Stimulated activated CD8-positive, alpha-beta memory T cell treated with anti-CD3 and anti-CD28 coated beads, Interleukin-7, amount 100 ng/mL, for 24 hours (primary cell): ENCODE measurements around the gene CRTC2.
"Not testable (repeated sequence)": the region's sequence is repeated elsewhere in the genome, so short reads cannot be mapped to it uniquely, and the experiment has no call there.

Source experiments
- DNase-seq: peaks from one replicate; pipeline ENCODE4 v3.0.0-alpha.2; 2020; ENCODE audit warnings: low read depth

The CRTC2 gene

DNA sequence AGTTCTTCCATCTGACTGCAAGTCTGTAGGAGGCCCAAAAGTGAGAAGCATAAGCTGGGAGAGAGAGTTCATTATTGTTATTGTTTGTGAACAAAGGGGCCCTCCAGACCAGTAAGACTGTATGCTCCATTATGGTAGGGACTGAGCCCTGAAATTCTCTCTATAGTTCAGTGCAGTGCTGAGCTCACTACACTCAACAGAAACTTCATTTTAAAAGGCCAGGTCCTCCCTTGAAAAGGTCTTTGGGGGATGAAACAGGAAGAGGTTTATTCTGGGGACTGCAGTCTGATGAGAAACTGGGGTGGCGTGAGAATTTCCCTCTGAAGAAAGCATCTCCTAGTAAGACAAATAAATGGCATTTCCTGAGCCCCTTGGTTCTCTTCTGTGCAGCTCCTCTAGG is 30.2 kb downstream of the CRTC2 start:
- DNase-seq: no peak

DNA sequence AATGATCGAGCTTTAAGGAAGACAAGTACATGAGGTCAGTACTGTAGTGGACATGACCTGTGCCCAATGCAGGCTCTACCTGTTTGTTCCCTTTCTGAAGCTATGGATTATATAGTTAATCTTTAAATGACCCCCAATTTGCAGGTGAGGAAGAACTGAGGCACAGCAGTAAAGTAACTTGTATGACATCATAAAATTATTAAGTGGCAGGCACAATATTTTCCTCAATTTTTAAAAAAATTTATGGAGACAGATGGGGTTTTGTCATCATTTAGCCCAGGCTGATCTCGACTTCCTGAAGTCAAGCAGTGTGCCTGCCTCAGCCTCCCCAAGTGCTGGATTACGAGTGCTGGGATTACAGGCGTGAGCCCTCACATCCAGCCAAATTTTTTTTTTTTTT is 32.0 kb downstream of the CRTC2 start:
- DNase-seq: no peak

DNA sequence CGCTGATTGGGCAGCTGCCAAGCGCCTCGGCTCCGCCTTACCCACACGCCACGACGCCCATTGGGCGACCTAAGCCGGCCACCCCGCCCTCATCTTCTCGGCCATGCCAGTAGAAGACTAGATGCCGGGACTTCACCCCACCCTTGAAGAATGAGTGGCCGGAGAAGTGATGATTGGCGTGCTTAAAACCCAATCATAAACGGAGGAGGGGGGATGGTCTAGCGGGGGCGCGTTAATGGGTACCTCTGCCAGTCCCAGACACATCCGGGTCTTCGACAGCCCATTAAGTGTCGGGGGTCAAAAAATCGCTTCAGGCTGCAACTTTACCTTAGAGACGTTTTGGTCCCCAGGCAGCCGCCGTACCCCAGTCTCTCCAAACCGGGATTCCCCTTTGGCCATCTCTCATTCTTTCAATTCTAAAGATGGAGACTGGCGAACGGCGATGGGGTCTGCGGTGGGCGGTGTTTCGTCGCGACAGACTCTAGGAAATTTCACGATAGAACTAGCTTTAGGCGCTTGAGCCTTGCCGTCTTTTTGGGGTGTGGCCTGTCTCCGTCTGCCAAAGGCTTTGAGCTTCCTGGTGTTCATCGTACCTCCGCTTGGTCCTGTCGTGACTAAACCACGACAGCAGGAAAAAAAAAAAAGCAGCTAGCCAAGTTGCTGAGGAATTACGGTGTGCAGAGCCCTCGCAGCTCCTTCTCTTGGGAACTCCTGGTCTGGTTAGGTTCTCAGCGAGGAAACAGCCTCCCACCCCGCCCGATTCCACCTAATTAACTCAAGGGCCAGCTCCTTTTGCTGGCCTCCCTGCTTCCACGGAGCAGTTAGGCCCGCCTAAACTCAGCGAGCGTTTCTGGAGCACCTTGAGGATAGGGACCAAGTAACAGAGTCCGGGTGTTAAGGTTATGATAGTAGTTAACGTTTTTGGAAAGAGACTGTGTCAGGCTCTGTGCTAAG is 35.2 kb downstream of the CRTC2 start, which contains the start of gene GATAD2B:
Gene GATAD2B, minus strand, starts transcription at position 1 of the 954 bp plus-strand sequence. CDS start 94,625 bp downstream, outside the sequence.
- DNase-seq: peak; percentile 95

DNA sequence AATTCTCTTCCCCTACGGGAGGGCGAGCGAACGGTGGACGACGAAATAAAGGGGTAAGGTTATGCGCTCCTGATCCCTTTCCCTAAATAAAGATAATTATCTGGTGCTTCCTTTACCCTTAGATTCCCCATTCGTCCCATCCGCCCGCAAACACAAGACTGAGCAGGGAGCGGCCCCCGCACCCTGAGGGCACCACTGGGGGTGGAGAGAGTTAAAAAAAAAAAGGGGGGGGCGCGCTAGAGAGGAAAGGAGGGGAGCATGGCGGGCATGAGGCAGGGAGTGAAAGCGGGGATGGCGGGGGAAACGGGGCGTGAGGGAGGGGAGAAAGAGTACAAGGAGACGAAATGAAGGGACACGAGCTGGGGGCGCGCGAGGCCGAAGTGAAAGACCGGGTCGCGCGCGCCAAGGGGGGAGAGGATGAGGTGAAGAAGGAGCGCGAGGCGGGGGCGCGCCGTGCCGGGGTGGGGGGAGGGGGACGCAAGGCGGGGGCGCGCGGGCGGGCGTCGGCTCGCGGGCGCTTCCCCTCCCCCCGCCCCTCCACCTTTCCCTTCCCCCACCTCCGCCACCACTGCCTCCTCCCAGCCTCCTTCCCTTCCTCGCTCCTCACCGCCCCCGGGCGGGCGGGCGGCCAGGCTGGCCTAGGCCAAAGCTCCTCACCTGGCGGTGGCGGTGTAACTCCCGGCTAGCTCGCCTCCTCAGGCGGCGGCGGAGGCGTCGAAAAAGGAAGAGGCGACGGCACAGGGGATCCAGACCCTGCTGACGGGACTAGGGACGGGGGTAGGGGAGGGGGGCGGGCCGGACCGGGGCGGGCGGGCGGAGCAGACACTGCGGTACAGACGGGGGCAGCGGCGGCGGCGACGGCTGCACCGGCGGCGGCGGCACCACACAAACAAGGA is 36.1 kb downstream of the CRTC2 start:
- DNase-seq: peak; percentile 25

DNA sequence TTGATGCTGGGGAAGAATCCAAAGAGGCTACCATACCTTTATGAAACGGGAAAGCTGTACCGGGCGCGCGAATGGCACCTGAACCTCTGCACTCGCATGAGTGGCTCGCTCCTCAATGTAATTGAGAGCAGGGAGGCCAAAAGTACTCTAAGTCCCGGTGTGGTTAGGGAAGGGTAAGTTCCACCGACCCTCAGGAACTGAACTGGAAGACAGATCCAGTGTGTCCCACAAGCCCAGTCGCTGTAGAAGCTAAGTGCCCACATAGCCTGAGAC is 36.7 kb downstream of the CRTC2 start:
- DNase-seq: no peak

DNA sequence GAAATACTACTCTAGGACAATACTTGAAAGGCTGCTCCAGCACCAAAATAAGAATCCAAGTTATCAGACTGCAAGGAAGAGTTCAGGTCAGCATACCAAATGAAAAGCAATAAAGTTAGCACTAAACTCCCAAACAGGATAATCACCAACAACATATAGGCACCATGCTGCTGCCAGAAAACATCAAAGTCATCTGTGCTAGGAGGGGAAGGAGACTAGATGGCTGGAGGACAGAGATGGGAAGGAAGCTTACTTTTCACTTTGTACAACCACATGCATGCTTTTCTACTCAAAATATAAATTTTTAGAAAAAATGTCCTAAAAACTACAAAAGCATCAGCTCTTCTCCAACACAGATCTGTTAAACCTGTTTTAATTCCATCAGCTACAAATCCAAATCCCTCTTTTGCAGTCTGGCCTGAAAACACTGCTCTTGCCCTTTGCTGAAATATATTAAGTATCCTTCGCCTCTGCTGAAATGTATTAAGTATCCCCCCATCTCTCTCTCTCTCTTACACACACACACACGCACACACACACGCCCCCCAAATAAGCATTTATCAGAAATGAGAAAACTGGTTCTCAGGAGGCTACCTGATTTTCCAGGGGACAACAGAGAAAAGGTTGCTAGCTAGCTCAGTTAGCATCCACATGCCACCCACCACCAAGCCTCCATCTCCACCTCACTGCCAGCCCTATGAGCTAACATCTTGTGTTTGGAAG is 37.2 kb downstream of the CRTC2 start:
- no peak for DNase-seq

DNA sequence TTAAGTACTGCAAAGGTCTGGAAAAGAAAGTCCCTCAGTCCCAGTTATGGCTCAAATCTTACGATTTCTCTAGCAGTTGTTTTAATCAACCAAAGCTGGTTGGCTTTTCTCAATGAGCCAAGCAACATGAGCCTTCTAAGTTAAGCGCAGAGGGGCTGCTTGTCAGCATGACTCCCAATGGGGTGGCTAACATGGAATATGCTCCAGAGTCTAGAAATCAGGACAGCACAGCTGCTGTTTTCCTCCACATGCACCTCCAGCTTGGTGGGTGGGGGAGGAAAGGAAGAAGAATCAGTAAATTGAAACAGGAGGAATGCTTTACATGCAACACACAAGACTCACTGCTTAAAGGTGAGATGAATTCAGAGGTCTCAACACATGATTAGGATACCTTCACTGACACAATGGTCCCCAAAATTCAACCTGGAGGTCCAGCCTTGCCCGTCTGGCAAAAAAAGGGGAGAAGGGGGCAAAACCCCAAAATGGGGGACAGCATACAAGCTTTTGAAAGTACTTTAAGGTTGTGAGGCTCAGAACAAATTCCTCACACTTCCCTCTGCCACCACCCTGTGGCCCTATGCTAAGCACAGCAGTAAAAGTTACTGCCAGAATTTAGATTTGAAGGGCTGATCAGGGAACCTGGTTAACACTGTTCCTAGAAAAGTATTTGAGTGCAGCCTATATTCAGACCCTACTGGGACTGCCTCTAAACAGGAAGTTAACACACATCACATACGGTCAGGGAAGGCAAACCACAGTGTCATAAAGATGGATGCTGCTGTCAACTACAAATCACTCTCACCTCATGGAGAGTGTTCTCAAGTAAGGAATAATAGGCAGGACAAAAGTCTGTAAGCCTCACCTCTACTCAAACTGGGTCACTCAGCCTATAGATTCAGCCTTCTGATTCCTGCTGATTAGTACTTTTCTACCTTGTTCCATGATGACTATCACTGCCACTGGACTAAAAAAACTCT is 38.2 kb downstream of the CRTC2 start:
- no peak for DNase-seq

DNA sequence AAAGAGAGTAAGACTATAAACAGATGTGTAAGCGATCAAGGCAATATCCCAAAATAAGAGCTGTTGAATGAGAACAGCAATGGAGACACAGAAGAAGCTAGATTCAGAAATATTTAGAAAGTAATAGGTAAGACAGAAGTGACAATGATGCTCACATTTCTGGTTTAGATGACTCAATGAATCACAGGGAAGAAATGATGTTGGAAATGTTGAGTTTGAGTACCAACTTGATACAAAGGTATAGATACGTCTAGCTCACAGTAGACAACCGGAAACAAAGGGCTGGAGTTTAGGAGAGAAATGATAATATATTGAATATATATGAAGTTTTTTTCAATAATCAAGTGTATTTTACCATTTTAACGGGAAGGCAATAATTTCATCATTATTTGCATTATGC is 42.1 kb downstream of the CRTC2 start:
- no peak for DNase-seq

DNA sequence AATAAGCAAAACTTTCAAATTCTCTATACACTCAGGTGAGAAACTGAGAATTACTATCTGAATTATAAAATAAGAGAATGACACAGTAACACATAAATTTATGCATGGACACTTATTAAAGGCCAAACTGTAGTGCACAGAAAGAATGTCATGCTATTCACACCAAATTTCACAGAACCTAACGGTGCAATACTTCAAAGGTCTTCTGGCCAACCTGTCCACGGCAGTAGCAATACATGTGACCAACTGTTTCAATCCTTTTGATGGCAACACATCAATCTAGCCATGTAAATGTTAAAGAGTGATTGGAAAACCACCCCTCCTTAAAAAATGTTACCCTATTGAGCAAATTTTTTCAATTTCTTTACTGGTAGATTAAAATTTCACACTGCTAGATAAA is 46.1 kb downstream of the CRTC2 start:
- no peak for DNase-seq

DNA sequence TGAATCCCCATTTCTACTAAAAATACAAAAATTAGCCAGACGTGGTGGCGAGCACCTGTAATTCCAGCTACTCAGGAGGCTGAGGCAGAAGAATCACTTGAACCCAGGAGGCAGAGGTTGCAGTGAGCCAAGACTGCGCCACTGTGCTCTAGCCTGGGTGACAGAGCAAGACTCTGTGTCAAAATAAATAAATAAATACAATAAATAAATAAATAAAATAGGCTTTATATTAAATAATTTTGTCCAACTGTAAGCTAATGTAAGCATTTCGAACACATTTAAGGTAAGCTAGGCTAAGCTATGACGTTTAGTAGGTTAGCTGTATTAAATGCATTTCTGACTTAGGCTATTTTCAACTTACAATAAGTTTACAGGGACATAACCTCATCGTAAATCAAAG is 47.9 kb downstream of the CRTC2 start:
- DNase-seq: not testable (repeated sequence)

DNA sequence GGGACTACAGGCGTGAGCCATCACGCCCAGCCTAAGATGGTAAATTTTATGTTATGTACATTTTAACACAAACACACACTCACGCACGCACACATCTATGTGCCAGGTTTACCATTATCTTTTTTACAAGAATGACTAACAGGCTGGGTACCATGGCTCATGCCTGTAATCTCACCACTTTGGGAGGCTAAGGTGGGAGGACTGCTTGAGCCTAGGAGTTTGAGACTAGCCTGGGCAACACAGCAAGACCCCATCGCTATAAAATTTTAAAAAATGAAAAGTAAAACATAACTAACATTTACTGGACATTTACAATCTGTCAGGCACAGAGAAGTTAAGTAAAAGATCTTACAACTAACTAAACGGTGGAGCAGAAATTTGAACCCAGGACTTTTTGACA is 50.3 kb downstream of the CRTC2 start:
- DNase-seq: no peak

DNA sequence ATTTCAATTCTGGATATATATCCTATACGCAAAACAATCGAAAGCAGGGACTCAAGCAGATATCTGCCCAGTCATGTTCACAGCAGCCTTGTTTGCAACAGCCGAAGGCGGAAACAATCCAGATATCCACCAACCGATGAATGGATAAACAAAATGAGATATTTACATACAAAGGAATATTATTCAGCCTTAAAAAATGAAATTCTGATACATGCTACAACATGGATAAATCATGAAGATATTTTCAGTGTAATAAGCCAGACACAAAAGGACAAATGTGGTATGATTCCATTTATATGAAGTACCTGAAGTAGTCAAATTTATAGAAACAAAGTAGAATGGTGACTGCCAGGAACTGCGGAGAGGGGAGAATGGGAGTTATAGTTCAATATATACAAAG is 51.3 kb downstream of the CRTC2 start:
- DNase-seq: no peak

DNA sequence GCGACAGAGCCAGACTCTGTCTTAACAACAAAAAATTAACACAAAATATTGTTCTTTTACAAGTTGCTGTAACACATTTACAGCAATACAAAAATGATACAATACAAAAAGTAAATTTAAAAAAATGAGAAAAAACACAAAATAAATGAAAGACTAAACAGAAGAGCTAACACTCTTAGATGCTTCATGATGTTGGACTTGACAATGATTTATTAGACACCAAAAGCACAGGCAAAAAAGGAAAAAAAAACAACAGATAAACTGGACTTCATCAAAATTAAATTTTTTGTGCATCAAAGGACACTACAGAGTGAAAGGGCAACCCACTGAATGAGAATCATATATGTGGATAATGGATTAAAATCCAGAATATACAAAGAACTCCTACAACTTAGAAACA is 52.0 kb downstream of the CRTC2 start:
- no peak for DNase-seq

DNA sequence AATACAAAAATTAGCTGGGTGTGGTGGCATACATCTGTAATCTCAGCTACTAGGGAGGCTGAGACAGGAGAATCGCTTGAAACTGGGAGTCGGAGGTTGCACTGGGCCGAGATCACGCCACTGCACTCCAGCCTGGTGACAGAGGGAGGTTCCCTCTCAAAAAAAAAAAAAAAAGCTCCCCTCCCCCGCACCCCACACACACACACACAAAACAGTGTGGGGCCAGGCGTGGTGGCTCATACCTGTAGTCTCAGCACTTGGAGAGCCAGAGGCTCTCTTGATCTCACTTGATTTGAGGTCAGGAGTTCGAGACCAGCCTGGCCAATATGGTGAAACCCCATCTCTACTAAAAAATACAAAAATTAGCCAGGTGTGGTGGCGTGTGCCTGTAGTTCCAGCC is 52.5 kb downstream of the CRTC2 start:
- not testable (repeated sequence) for DNase-seq

DNA sequence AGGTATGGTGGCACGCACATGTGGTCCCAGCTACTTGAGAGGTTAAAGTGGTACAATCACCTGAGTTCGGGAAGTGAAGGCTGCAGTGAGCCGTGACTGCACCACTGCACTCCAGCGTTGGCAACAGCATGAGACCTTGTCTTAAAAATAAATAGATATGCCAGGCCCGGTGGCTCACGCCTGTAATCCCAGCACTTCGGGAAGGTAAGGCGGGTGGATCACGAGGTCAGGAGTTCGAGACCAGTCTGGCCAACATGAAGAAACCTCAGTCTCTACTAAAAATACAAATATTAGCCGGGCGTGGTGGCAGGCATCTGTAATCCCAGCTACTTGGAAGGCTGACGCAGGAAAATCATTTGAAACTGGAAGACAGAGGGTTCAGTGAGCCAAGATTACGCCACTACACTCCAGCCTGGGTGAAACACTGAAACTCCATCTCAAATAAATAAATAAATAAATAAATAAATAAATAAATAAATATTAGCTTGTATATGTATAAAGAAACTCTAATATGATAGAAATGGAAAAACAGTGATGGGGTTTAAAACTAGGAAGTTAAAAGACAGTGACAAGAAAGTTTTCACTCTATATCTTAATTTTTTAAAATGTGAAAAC is 54.5 kb downstream of the CRTC2 start:
- no peak for DNase-seq

DNA sequence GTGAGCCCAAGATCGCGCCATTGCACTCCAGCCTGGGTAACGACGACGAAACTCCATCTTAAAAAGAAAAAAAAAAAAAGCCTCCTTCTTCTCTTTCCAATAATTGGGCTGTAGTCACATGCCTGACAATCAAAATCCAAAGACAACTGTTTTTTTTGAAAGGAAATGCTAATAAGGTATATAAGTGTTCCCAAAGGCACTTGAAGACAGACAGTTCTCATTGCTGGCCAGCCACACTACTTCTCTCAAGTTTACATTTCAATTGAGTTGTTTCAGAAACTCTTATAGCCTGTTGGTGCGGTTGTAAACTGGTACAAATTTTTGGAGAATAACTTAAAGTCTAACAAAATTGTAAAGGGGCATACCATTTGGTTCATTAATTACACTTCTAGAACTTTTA is 58.9 kb downstream of the CRTC2 start:
- DNase-seq: no peak
